Parathyroid adenoma (tissue), 2 donors: ENCODE data around the gene TBC1D4.

ENCODE experiments used
- H2AFZ ChIP-seq: fragments of 300-600 bp; sonication (generic); one replicate; pipeline ENCODE4 v1.7.0; 2017; ENCODE audit warnings: antibody characterized with exemption, mild to moderate bottlenecking
- H3K27ac ChIP-seq: fragments of 300-600 bp; sonication (generic); one replicate; pipeline ENCODE4 v1.7.0; 2017
- H3K27me3 ChIP-seq: fragments of 300-600 bp; sonication (generic); one replicate; pipeline ENCODE4 v1.7.0; 2017; ENCODE audit warnings: low read length; ENCODE audit not compliant: control insufficient read depth, insufficient read depth
- H3K36me3 ChIP-seq: fragments of 300-600 bp; sonication (generic); one replicate; pipeline ENCODE4 v1.7.0; 2017; ENCODE audit warnings: low read length; ENCODE audit not compliant: control insufficient read depth, insufficient read depth
- H3K4me1 ChIP-seq: fragments of 300-600 bp; sonication (generic); one replicate; pipeline ENCODE4 v1.7.0; 2017; ENCODE audit warnings: control low read depth
- H3K4me2 ChIP-seq: fragments of 300-600 bp; sonication (generic); one replicate; pipeline ENCODE4 v1.7.0; 2017; ENCODE audit warnings: low read length
- H3K4me3 ChIP-seq: fragments of 300-600 bp; sonication (generic); one replicate; pipeline ENCODE4 v1.7.0; 2017; ENCODE audit warnings: low read depth, low read length
- H3K79me2 ChIP-seq: fragments of 300-600 bp; sonication (generic); one replicate; pipeline ENCODE4 v1.7.0; 2017; ENCODE audit warnings: control low read depth
- H3K9ac ChIP-seq: fragments of 300-600 bp; sonication (generic); one replicate; pipeline ENCODE4 v1.7.0; 2017; ENCODE audit warnings: mild to moderate bottlenecking
- H3K9me3 ChIP-seq: fragments of 300-600 bp; sonication (generic); one replicate; pipeline ENCODE4 v1.7.0; 2017; ENCODE audit warnings: low read length; ENCODE audit not compliant: control insufficient read depth
- CTCF ChIP-seq: fragments of 300-600 bp; sonication (generic); IDR thresholded peaks from one replicate; pipeline ENCODE4 v1.7.0; 2017; ENCODE audit warnings: antibody characterized with exemption, mild to moderate bottlenecking
- donor health status: primary hyperparathyroidism.

The TBC1D4 gene

GRCh38 chr13:75402787-75403186, 79.2 kb downstream of the TBC1D4 start:
- H3K9ac ChIP-seq: no peak overlapping the region
- no peaks in the 10 kb centered on the region for H3K4me1 ChIP-seq
- TF ChIP-seq CTCF: no peak
- no peak overlapping the region for H2AFZ ChIP-seq
- no peak overlapping the region for H3K4me2 ChIP-seq
- H3K27me3 ChIP-seq: no peaks in the 10 kb centered on the region
- no peaks in the 10 kb centered on the region for H3K36me3 ChIP-seq
- peak overlapping the region; percentile 24 for H3K27ac ChIP-seq
- no peak overlapping the region for H3K4me3 ChIP-seq
- no peaks in the 10 kb centered on the region for H3K79me2 ChIP-seq
- no peaks in the 10 kb centered on the region for H3K9me3 ChIP-seq

DNA sequence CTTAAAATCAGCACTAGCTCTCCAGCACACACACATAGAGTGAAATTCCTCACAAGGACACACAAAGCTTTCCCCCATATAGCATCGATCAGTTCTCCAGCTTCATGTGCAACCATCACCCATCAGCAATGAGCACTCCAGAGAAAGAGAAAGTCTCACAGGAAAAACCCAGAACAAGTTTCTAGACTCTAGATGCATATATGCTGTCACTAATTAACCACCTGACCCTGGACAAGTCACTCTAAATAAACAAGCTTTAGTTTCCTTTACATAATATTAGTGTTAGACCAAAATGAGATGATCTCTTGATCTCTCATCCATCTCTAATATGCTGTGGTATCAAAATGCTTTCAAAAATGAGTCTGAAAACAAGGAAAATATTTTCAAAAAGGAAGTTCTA, 81.2 kb downstream of the TBC1D4 start:
- Histone ChIP-seq H3K36me3 (no peaks in the 10 kb centered on the region), H3K4me2 (no peak overlapping the region), H3K9ac (no peak overlapping the region), H3K27ac (no peak overlapping the region), H3K9me3 (no peaks in the 10 kb centered on the region), H3K4me3 (no peak overlapping the region), H3K4me1 (no peaks in the 10 kb centered on the region), H2AFZ (no peak overlapping the region), H3K79me2 (no peaks in the 10 kb centered on the region), H3K27me3 (no peaks in the 10 kb centered on the region)
- TF ChIP-seq CTCF: no peak

DNA sequence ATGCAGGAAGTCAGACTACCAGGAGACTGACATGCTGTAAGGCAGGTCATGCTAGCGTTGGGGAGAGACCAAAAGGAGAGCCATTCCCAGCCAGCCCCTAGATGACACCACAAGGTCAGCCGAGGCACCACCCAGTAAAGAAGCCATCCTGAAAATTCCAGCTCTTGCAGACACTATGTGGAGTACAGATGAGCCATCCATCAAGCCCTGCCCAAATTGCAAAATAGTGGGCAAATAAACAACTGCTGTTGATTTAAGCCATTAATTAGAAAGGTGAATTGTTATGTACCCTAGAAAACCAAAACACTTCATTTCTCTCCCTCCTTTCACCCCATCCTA, 82.1 kb downstream of the TBC1D4 start:
- no peaks in the 10 kb centered on the region for H3K4me1 ChIP-seq
- no peak for TF ChIP-seq CTCF
- no peak overlapping the region for H2AFZ ChIP-seq
- no peak overlapping the region for H3K4me3 ChIP-seq
- no peaks in the 10 kb centered on the region for H3K79me2 ChIP-seq
- H3K4me2 ChIP-seq: no peak overlapping the region
- H3K27ac ChIP-seq: no peak overlapping the region
- H3K9ac ChIP-seq: no peak overlapping the region
- H3K9me3 ChIP-seq: no peaks in the 10 kb centered on the region
- no peaks in the 10 kb centered on the region for H3K27me3 ChIP-seq
- no peaks in the 10 kb centered on the region for H3K36me3 ChIP-seq

- H3K79me2 ChIP-seq: no peaks in the 10 kb centered on the region
- no peak overlapping the region for H2AFZ ChIP-seq
- TF ChIP-seq CTCF: no peak
- no peak overlapping the region for H3K9ac ChIP-seq
- H3K36me3 ChIP-seq: no peaks in the 10 kb centered on the region
- no peak overlapping the region for H3K27ac ChIP-seq
- H3K4me1 ChIP-seq: no peaks in the 10 kb centered on the region
- H3K27me3 ChIP-seq: no peaks in the 10 kb centered on the region
- no peak overlapping the region for H3K4me3 ChIP-seq
- H3K4me2 ChIP-seq: no peak overlapping the region
- H3K9me3 ChIP-seq: no peaks in the 10 kb centered on the region
These were observed 82.6 kb downstream of the TBC1D4 start for GRCh38 chr13:75399168-75399878.

GRCh38 chr13:75398072-75398471, 83.9 kb downstream of the TBC1D4 start:
- Histone ChIP-seq H3K4me2 (no peak overlapping the region), H3K27me3 (no peaks in the 10 kb centered on the region), H3K36me3 (no peaks in the 10 kb centered on the region), H3K4me1 (no peaks in the 10 kb centered on the region), H3K4me3 (no peak overlapping the region), H3K9me3 (no peaks in the 10 kb centered on the region), H3K9ac (no peak overlapping the region), H2AFZ (no peak overlapping the region), H3K79me2 (no peaks in the 10 kb centered on the region), H3K27ac (no peak overlapping the region)
- TF ChIP-seq CTCF: no peak
